Cerebellar cortex (tissue), 1 donor: ENCODE measurements around the gene SLC35A2.

Source experiments
- DNase-seq: peaks from one replicate; pipeline ENCODE4 v3.0.0-alpha.2; 2015; ENCODE audit warnings: low spot score

Gene SLC35A2

GRCh38 chrX:48927736-48928382, 16.4 kb upstream of the SLC35A2 start:
- no peak for DNase-seq

GRCh38 chrX:48927123-48927522, 15.7 kb upstream of the SLC35A2 start:
- DNase-seq, result no peak

GRCh38 chrX:48924270-48924669, 12.8 kb upstream of the SLC35A2 start:
- no peak for DNase-seq

- DNase-seq, result no peak
Observed at GRCh38 chrX:48923771-48924170, 12.3 kb upstream of the SLC35A2 start.

GRCh38 chrX:48920718-48921104, 9.3 kb upstream of the SLC35A2 start:
- no peak for DNase-seq

- DNase-seq, result peak; percentile 14
Observed at GRCh38 chrX:48919947-48920717, 8.7 kb upstream of the SLC35A2 start.

GRCh38 chrX:48919360-48919841, 8.0 kb upstream of the SLC35A2 start:
- no peak for DNase-seq

GRCh38 chrX:48918643-48919340, 7.3 kb upstream of the SLC35A2 start, which contains the start of gene PIM2:
Gene PIM2 (minus strand): TSS chrX:48919024. CDS start chrX:48918834, 190 bp downstream.
- peak; percentile 97 for DNase-seq

GRCh38 chrX:48918301-48918642, 6.8 kb upstream of the SLC35A2 start:
- peak; percentile 6 for DNase-seq

- DNase-seq, result peak; percentile 90
Observed at GRCh38 chrX:48917139-48918001, 5.9 kb upstream of the SLC35A2 start.

- DNase-seq, result no peak
Observed at GRCh38 chrX:48914593-48915493, 3.4 kb upstream of the SLC35A2 start.

GRCh38 chrX:48913605-48914366, 2.3 kb upstream of the SLC35A2 start:
- DNase-seq, result no peak

GRCh38 chrX:48910926-48911411, 477 bp downstream of the SLC35A2 start:
- DNase-seq, result no peak

- DNase-seq, result no peak
Observed at GRCh38 chrX:48909703-48910294, 1.6 kb downstream of the SLC35A2 start.

GRCh38 chrX:48908600-48908999, 2.8 kb downstream of the SLC35A2 start:
- no peak for DNase-seq

- DNase-seq, result no peak
Observed at GRCh38 chrX:48905090-48905790, 6.2 kb downstream of the SLC35A2 start.

- DNase-seq, result no peak
Observed at GRCh38 chrX:48904626-48905025, 6.8 kb downstream of the SLC35A2 start.

- no peak for DNase-seq
Observed at GRCh38 chrX:48904180-48904579, 7.3 kb downstream of the SLC35A2 start.

- DNase-seq, result no peak
Observed at GRCh38 chrX:48903290-48903689, 8.2 kb downstream of the SLC35A2 start.
